PC-9 (cell line): ENCODE measurements around the gene SORD. TPM values are rescaled to one million over a fixed set of nuclear protein-coding genes. Genes with fewer than 3 reads are reported as not detected.

Experiments
- BruUV-seq: library from RNA; stranded (reverse); fragments of 400-500 nt; replicated peaks from 2 replicates; lab custom pipeline; 2021; lab: Mats Ljungman, UMichigan
- CTCF ChIA-PET: fragments of 300-600 bp; sonication (Branson Sonifier 250); formaldehyde crosslinking; loops from one replicate; lab custom pipeline; 2022; ENCODE audit warnings: antibody characterized with exemption; lab: Charles Lee
- POLR2A ChIA-PET: fragments of 300-600 bp; sonication (Branson Sonifier 250); formaldehyde crosslinking; loops from one replicate; lab custom pipeline; 2022; ENCODE audit warnings: antibody characterized with exemption; ENCODE audit not compliant: unreplicated experiment; lab: Charles Lee
- DNase-seq, 2 experiments: peaks; one replicate each; pipeline versions ENCODE4 v3.0.0 to v3.0.0-alpha.2; 2015 to 2022; ENCODE audit warnings: mixed read lengths in 1 of 2
- H2AFZ ChIP-seq: fragments of 200-600 bp; sonication (generic); 2 replicates; pipeline ENCODE4 v1.8.1; 2017; ENCODE audit warnings: antibody characterized with exemption
- H3F3A ChIP-seq: fragments of 200-600 bp; sonication (generic); 2 replicates; pipeline ENCODE4 v1.8.1; 2017; ENCODE audit warnings: antibody characterized with exemption, mild to moderate bottlenecking, low read depth; ENCODE audit not compliant: insufficient read depth
- H3K27ac ChIP-seq: fragments of 200-600 bp; sonication (generic); 2 replicates; pipeline ENCODE4 v1.6.1; 2016; ENCODE audit warnings: mixed run types
- H3K27me3 ChIP-seq: fragments of 200-600 bp; sonication (generic); 2 replicates; pipeline ENCODE4 v1.6.1; 2016; ENCODE audit warnings: low read depth, mixed run types; ENCODE audit not compliant: insufficient read depth
- H3K36me3 ChIP-seq: fragments of 200-600 bp; sonication (generic); 2 replicates; pipeline ENCODE4 v1.6.1; 2016; ENCODE audit warnings: low read depth, mixed run types
- H3K4me1 ChIP-seq: fragments of 200-600 bp; sonication (generic); replicated peaks from 2 replicates; pipeline ENCODE4 v1.6.1; 2016; ENCODE audit warnings: mixed run types; ENCODE audit not compliant: insufficient read depth
- H3K4me2 ChIP-seq: fragments of 200-600 bp; sonication (generic); 2 replicates; pipeline ENCODE4 v1.6.1; 2017; ENCODE audit warnings: mixed run types
- H3K4me3 ChIP-seq: fragments of 200-600 bp; sonication (generic); 2 replicates; pipeline ENCODE4 v1.6.1; 2016; ENCODE audit warnings: mixed run types
- H3K79me2 ChIP-seq: fragments of 200-600 bp; sonication (generic); 2 replicates; pipeline ENCODE4 v1.6.1; 2017; ENCODE audit warnings: low read depth, mixed run types
- H3K9me2 ChIP-seq: fragments of 200-600 bp; sonication (generic); 2 replicates; pipeline ENCODE4 v1.8.1; 2017; ENCODE audit warnings: mild to moderate bottlenecking; ENCODE audit not compliant: insufficient read depth
- H3K9me3 ChIP-seq: fragments of 200-600 bp; sonication (generic); 2 replicates; pipeline ENCODE4 v1.8.1; 2016; ENCODE audit warnings: low read depth; ENCODE audit not compliant: insufficient read depth
- H4K20me1 ChIP-seq: fragments of 200-600 bp; sonication (generic); 2 replicates; pipeline ENCODE4 v1.8.1; 2017; ENCODE audit not compliant: insufficient read depth
- EZH2 ChIP-seq: fragments of 200-600 bp; sonication (generic); IDR thresholded peaks from 2 replicates; pipeline ENCODE4 v1.8.0; 2017; ENCODE audit warnings: antibody characterized with exemption, low read depth
- intact Hi-C: fragments of 100-400 bp; cut with micrococcal nuclease; formaldehyde crosslinking; loops from one replicate; pipeline ENCODE4 v1.10.0; 2022; ENCODE audit not compliant: unreplicated experiment
- total RNA-seq: library from RNA; stranded (reverse); gene quantifications from 2 replicates; pipeline ENCODE4 v1.2.3, GENCODE V29; 2021
- TF ChIP-seq, protein P1 (sequence below): fragments of 200-600 bp; sonication (generic); conservative IDR thresholded peaks from 2 replicates; pipeline ENCODE4 v1.6.1; 2017; ENCODE audit warnings: mixed run types, antibody characterized with exemption, mild to moderate bottlenecking, moderate library complexity

SORD gene
- total RNA-seq, 1 experiment from 2014 or later = 66.4 TPM

GRCh38 chr15:45089712-45090373 is 66.8 kb downstream of the SORD start:
- H3K4me2 ChIP-seq = no peak overlapping the region
- H3K79me2 ChIP-seq = no peaks in the 10 kb centered on the region
- no peak for DNase-seq
- no peak overlapping the region for H2AFZ ChIP-seq
- CTCF ChIA-PET = interaction anchor here (0.6 kb wide), 1 partner anchor 31 kb away, joined by 4 read pairs; no protein-coding TSS in a partner anchor
- no peak overlapping the region for H3K27ac ChIP-seq
- H4K20me1 ChIP-seq = no peaks in the 10 kb centered on the region
- H3F3A ChIP-seq = no peaks in the 10 kb centered on the region
- intact Hi-C loops = no loop called here
- H3K27me3 ChIP-seq = peaks cover 3% of the 10 kb centered on the region; the same call in 1 of the 2 replicates
- POLR2A ChIA-PET = no interaction called here
- no peaks in the 10 kb centered on the region for H3K9me3 ChIP-seq
- no peak overlapping the region for H3K4me3 ChIP-seq
- no TSS peak for BruUV-seq
- TF ChIP-seq EZH2 = no peak
- TF ChIP-seq, protein P1, sequence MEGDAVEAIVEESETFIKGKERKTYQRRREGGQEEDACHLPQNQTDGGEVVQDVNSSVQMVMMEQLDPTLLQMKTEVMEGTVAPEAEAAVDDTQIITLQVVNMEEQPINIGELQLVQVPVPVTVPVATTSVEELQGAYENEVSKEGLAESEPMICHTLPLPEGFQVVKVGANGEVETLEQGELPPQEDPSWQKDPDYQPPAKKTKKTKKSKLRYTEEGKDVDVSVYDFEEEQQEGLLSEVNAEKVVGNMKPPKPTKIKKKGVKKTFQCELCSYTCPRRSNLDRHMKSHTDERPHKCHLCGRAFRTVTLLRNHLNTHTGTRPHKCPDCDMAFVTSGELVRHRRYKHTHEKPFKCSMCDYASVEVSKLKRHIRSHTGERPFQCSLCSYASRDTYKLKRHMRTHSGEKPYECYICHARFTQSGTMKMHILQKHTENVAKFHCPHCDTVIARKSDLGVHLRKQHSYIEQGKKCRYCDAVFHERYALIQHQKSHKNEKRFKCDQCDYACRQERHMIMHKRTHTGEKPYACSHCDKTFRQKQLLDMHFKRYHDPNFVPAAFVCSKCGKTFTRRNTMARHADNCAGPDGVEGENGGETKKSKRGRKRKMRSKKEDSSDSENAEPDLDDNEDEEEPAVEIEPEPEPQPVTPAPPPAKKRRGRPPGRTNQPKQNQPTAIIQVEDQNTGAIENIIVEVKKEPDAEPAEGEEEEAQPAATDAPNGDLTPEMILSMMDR = no peak
- H3K36me3 ChIP-seq = no peaks in the 10 kb centered on the region
- H3K9me2 ChIP-seq = no peaks in the 10 kb centered on the region
- no peaks in the 10 kb centered on the region for H3K4me1 ChIP-seq

- Histone ChIP-seq H3K4me1 (no peaks in the 10 kb centered on the region), H4K20me1 (no peaks in the 10 kb centered on the region), H3K4me2 (no peak overlapping the region), H3K9me2 (no peaks in the 10 kb centered on the region), H3K27me3 (peaks cover 3% of the 10 kb centered on the region; the same call in 1 of the 2 replicates), H3K9me3 (no peaks in the 10 kb centered on the region), H3K79me2 (no peaks in the 10 kb centered on the region), H3K4me3 (no peak overlapping the region), H2AFZ (no peak overlapping the region), H3K36me3 (no peaks in the 10 kb centered on the region), H3F3A (no peaks in the 10 kb centered on the region), H3K27ac (no peak overlapping the region)
- DNase-seq = no peak
- TF ChIP-seq, protein P1 = no peak
- CTCF ChIA-PET = no interaction called here
- no TSS peak for BruUV-seq
- POLR2A ChIA-PET = interaction anchor here (0.6 kb wide), 1 partner anchor 13 kb away, joined by 3 read pairs; no protein-coding TSS in a partner anchor
- intact Hi-C loops = no loop called here
Measured at GRCh38 chr15:45091161-45091560, 68.2 kb downstream of the SORD start.

- H3K4me2 ChIP-seq = no peak overlapping the region
- intact Hi-C loops = no loop called here
- ChIA-PET CTCF (no interaction called here), POLR2A (interaction anchor here (0.6 kb wide), 1 partner anchor 13 kb away, joined by 3 read pairs; no protein-coding TSS in a partner anchor)
- no peaks in the 10 kb centered on the region for H3K9me3 ChIP-seq
- H3K36me3 ChIP-seq = no peaks in the 10 kb centered on the region
- no peaks in the 10 kb centered on the region for H4K20me1 ChIP-seq
- H3K27ac ChIP-seq = no peak overlapping the region
- peaks cover 3% of the 10 kb centered on the region; the same call in 1 of the 2 replicates for H3K27me3 ChIP-seq
- TF ChIP-seq, protein P1 = no peak
- TF ChIP-seq EZH2 = no peak
- no peaks in the 10 kb centered on the region for H3F3A ChIP-seq
- no peaks in the 10 kb centered on the region for H3K79me2 ChIP-seq
- H3K4me1 ChIP-seq = no peaks in the 10 kb centered on the region
- H2AFZ ChIP-seq = no peak overlapping the region
- no peak overlapping the region for H3K4me3 ChIP-seq
- DNase-seq = no peak
- H3K9me2 ChIP-seq = no peaks in the 10 kb centered on the region
- BruUV-seq = no TSS peak
Measured at GRCh38 chr15:45091576-45091975, 68.6 kb downstream of the SORD start.
